Activated CD4-positive, CD25-positive, alpha-beta regulatory T cell treated with anti-CD3 and anti-CD28 coated beads, Interleukin-2, amount 50 U/mL, for 72 hours (primary cell): ENCODE data around the gene THAP12.
"Not testable (repeated sequence)": the region's sequence is repeated elsewhere in the genome, so short reads cannot be mapped to it uniquely, and the experiment has no call there.

ENCODE experiments used
- DNase-seq: peaks from one replicate; pipeline ENCODE4 v3.0.0; 2021

The THAP12 gene

GRCh38 chr11:76380977-76381719, at the start of gene THAP12, which contains the start of gene GVQW3:
TSS of gene THAP12 (minus strand) at chr11:76381132. CDS start at chr11:76380836, 296 bp downstream.
TSS of gene GVQW3 (plus strand) at chr11:76381323. CDS start at chr11:76381829, 506 bp downstream.
- DNase-seq = peak; percentile 98

- DNase-seq = no peak
Measured at GRCh38 chr11:76426660-76427059, 45.7 kb upstream of the THAP12 start.

- DNase-seq = no peak
Measured at GRCh38 chr11:76424891-76425290, 44.0 kb upstream of the THAP12 start.

- DNase-seq = no peak
Measured at GRCh38 chr11:76424379-76424778, 43.4 kb upstream of the THAP12 start.

GRCh38 chr11:76419896-76420295, 39.0 kb upstream of the THAP12 start:
- no peak for DNase-seq

- DNase-seq = no peak
Measured at GRCh38 chr11:76415073-76415472, 34.1 kb upstream of the THAP12 start.

- DNase-seq = no peak
Measured at GRCh38 chr11:76410851-76411357, 30.0 kb upstream of the THAP12 start.

GRCh38 chr11:76408171-76408965, 27.4 kb upstream of the THAP12 start:
- no peak for DNase-seq

- DNase-seq = no peak
Measured at GRCh38 chr11:76406359-76406758, 25.4 kb upstream of the THAP12 start.

GRCh38 chr11:76401484-76401883, 20.6 kb upstream of the THAP12 start:
- not testable (repeated sequence) for DNase-seq

GRCh38 chr11:76400967-76401366, 20.0 kb upstream of the THAP12 start:
- DNase-seq = no peak

- no peak for DNase-seq
Measured at GRCh38 chr11:76397383-76397782, 16.5 kb upstream of the THAP12 start.

- no peak for DNase-seq
Measured at GRCh38 chr11:76395296-76395695, 14.4 kb upstream of the THAP12 start.

- DNase-seq = no peak
Measured at GRCh38 chr11:76394411-76394810, 13.5 kb upstream of the THAP12 start.

- no peak for DNase-seq
Measured at GRCh38 chr11:76392870-76393269, 11.9 kb upstream of the THAP12 start.

GRCh38 chr11:76391811-76392475, 11.0 kb upstream of the THAP12 start:
- no peak for DNase-seq

- DNase-seq = no peak
Measured at GRCh38 chr11:76391021-76391420, 10.1 kb upstream of the THAP12 start.

GRCh38 chr11:76388408-76388807, 7.5 kb upstream of the THAP12 start:
- no peak for DNase-seq

- no peak for DNase-seq
Measured at GRCh38 chr11:76385903-76386302, 5.0 kb upstream of the THAP12 start.

GRCh38 chr11:76382209-76382608, 1.3 kb upstream of the THAP12 start:
- DNase-seq = no peak

- DNase-seq = peak; percentile 61
Measured at GRCh38 chr11:76380159-76380976, 564 bp downstream of the THAP12 start.

- DNase-seq = no peak
Measured at GRCh38 chr11:76379807-76380158, 1.1 kb downstream of the THAP12 start.
